Calu3 (cell line): ENCODE measurements around the gene UQCRHL. TPM values are rescaled to one million over a fixed set of nuclear protein-coding genes. Genes with fewer than 3 reads are reported as not detected.
A peak's percentile ranks its signal among the peaks of the same experiment; 100 is the strongest.

Experiments used
- BruUV-seq: library from RNA; stranded (reverse); fragments of 400-500 nt; replicated peaks from 2 replicates; lab custom pipeline; 2021; lab: Mats Ljungman, UMichigan
- CTCF ChIA-PET: fragments of 300-600 bp; sonication (Branson Sonifier 250); formaldehyde crosslinking; loops from one replicate; lab custom pipeline; 2022; ENCODE audit warnings: antibody characterized with exemption; lab: Charles Lee
- DNase-seq: peaks from one replicate; pipeline ENCODE4 v3.0.0; 2022
- H3K27ac Mint-ChIP-seq: one replicate; pipeline ENCODE4 v1.8.0; 2022; ENCODE audit warnings: mixed read lengths; ENCODE audit not compliant: unreplicated experiment
- H3K27me3 Mint-ChIP-seq: one replicate; pipeline ENCODE4 v1.8.0; 2022; ENCODE audit warnings: mixed read lengths; ENCODE audit not compliant: unreplicated experiment
- H3K36me3 Mint-ChIP-seq: one replicate; pipeline ENCODE4 v1.8.0; 2022; ENCODE audit warnings: mild to moderate bottlenecking, moderate library complexity, mixed read lengths; ENCODE audit not compliant: insufficient read depth, unreplicated experiment
- H3K4me1 Mint-ChIP-seq: one replicate; pipeline ENCODE4 v1.8.0; 2022; ENCODE audit warnings: mild to moderate bottlenecking, low read depth, mixed read lengths; ENCODE audit not compliant: unreplicated experiment
- H3K4me3 Mint-ChIP-seq: one replicate; pipeline ENCODE4 v1.8.0; 2022; ENCODE audit warnings: mild to moderate bottlenecking, low read depth, moderate library complexity, mixed read lengths; ENCODE audit not compliant: unreplicated experiment
- H3K9me3 Mint-ChIP-seq: one replicate; pipeline ENCODE4 v1.8.0; 2022; ENCODE audit warnings: low read depth, mixed read lengths; ENCODE audit not compliant: unreplicated experiment
- CTCF ChIP-seq: fragments of 200-600 bp; IDR thresholded peaks from one replicate; pipeline ENCODE4 v1.8.0; 2022; ENCODE audit warnings: antibody characterized with exemption; ENCODE audit not compliant: unreplicated experiment
- intact Hi-C: fragments of 100-400 bp; cut with micrococcal nuclease; formaldehyde crosslinking; loops from one replicate; pipeline ENCODE4 v1.10.0; 2022; ENCODE audit not compliant: unreplicated experiment
- total RNA-seq: library from RNA; stranded (reverse); gene quantifications from 2 replicates; pipeline ENCODE4 v1.2.3, GENCODE V29; 2022

UQCRHL gene
- total RNA-seq, 1 experiment from 2014 or later, result 3.6 TPM

GRCh38 chr1:15797614-15798390, 9.6 kb downstream of the UQCRHL start:
- H3K4me3 Mint-ChIP-seq, result peak overlapping the region; percentile 18
- peaks cover 58% of the 10 kb centered on the region for H3K4me1 Mint-ChIP-seq
- intact Hi-C loops, result loop anchor here (5.0 to 10.0 kb wide), 2 partner anchors 49 to 117 kb away; partner anchors contain the start of gene SPEN
- CTCF ChIA-PET, result interaction anchor here (0.7 kb wide), 1 partner anchor 118 kb away, joined by 3 read pairs; no protein-coding TSS in a partner anchor
- no peak for DNase-seq
- peaks cover 54% of the 10 kb centered on the region for H3K36me3 Mint-ChIP-seq
- H3K27ac Mint-ChIP-seq, result peak overlapping the region; percentile 96
- H3K27me3 Mint-ChIP-seq, result no peaks in the 10 kb centered on the region
- no peak for TF ChIP-seq CTCF
- BruUV-seq, result no TSS peak
- H3K9me3 Mint-ChIP-seq, result no peaks in the 10 kb centered on the region

- Mint-ChIP-seq H3K4me1 (peaks cover 44% of the 10 kb centered on the region), H3K36me3 (peaks cover 50% of the 10 kb centered on the region), H3K27ac (peak overlapping the region; percentile 96), H3K27me3 (no peaks in the 10 kb centered on the region), H3K4me3 (peak overlapping the region; percentile 39), H3K9me3 (no peaks in the 10 kb centered on the region)
- CTCF ChIA-PET, result interaction anchor here (0.6 kb wide), 1 partner anchor 65 kb away, joined by 3 read pairs; no protein-coding TSS in a partner anchor
- no peak for DNase-seq
- BruUV-seq, result no TSS peak
- intact Hi-C loops, result loop anchor here (5.0 to 10.0 kb wide), 2 partner anchors 51 to 119 kb away; partner anchors contain the start of gene SPEN
- no peak for TF ChIP-seq CTCF
Measured at GRCh38 chr1:15796086-15796462, 11.4 kb downstream of the UQCRHL start.

- H3K27me3 Mint-ChIP-seq, result no peaks in the 10 kb centered on the region
- peaks cover 7% of the 10 kb centered on the region for H3K4me1 Mint-ChIP-seq
- H3K4me3 Mint-ChIP-seq, result peak overlapping the region; percentile 22
- CTCF ChIA-PET, result no interaction called here
- TF ChIP-seq CTCF, result no peak
- H3K36me3 Mint-ChIP-seq, result peaks cover 16% of the 10 kb centered on the region
- peak overlapping the region; percentile 83 for H3K27ac Mint-ChIP-seq
- intact Hi-C loops, result no loop called here
- H3K9me3 Mint-ChIP-seq, result no peaks in the 10 kb centered on the region
- no peak for DNase-seq
- BruUV-seq, result no TSS peak
Measured at GRCh38 chr1:15788624-15789301, 18.7 kb downstream of the UQCRHL start.

GRCh38 chr1:15786581-15786980, 20.9 kb downstream of the UQCRHL start:
- no peak for TF ChIP-seq CTCF
- BruUV-seq, result no TSS peak
- intact Hi-C loops, result no loop called here
- no peaks in the 10 kb centered on the region for H3K9me3 Mint-ChIP-seq
- no peaks in the 10 kb centered on the region for H3K27me3 Mint-ChIP-seq
- no peak for DNase-seq
- H3K4me3 Mint-ChIP-seq, result no peak overlapping the region
- H3K4me1 Mint-ChIP-seq, result peaks cover 7% of the 10 kb centered on the region
- peaks cover 16% of the 10 kb centered on the region for H3K36me3 Mint-ChIP-seq
- no peak overlapping the region for H3K27ac Mint-ChIP-seq
- CTCF ChIA-PET, result no interaction called here
